IPS-15b (cell line): Measurements from ENCODE around the gene DMRTC2.

Source experiments
- H3K27me3 ChIP-seq: one replicate; pipeline ENCODE4 v1.6.1; 2013; ENCODE audit warnings: low read length; ENCODE audit not compliant: control insufficient read depth, insufficient read depth
- H3K36me3 ChIP-seq: one replicate; pipeline ENCODE4 v1.6.1; 2013; ENCODE audit warnings: low read length; ENCODE audit not compliant: control insufficient read depth, insufficient read depth
- H3K4me1 ChIP-seq: one replicate; pipeline ENCODE4 v1.6.1; 2013; ENCODE audit warnings: mild to moderate bottlenecking, low read length; ENCODE audit not compliant: control insufficient read depth, insufficient read depth
- H3K4me3 ChIP-seq: one replicate; pipeline ENCODE4 v1.5.1; 2013; ENCODE audit warnings: low read depth, low read length
- H3K9ac ChIP-seq: one replicate; pipeline ENCODE4 v1.6.1; 2013; ENCODE audit warnings: low read depth, mild to moderate bottlenecking, low read length
- H3K9me3 ChIP-seq: one replicate; pipeline ENCODE4 v1.6.1; 2013; ENCODE audit warnings: mild to moderate bottlenecking, low read length; ENCODE audit not compliant: control insufficient read depth, insufficient read depth

DMRTC2 gene

DNA sequence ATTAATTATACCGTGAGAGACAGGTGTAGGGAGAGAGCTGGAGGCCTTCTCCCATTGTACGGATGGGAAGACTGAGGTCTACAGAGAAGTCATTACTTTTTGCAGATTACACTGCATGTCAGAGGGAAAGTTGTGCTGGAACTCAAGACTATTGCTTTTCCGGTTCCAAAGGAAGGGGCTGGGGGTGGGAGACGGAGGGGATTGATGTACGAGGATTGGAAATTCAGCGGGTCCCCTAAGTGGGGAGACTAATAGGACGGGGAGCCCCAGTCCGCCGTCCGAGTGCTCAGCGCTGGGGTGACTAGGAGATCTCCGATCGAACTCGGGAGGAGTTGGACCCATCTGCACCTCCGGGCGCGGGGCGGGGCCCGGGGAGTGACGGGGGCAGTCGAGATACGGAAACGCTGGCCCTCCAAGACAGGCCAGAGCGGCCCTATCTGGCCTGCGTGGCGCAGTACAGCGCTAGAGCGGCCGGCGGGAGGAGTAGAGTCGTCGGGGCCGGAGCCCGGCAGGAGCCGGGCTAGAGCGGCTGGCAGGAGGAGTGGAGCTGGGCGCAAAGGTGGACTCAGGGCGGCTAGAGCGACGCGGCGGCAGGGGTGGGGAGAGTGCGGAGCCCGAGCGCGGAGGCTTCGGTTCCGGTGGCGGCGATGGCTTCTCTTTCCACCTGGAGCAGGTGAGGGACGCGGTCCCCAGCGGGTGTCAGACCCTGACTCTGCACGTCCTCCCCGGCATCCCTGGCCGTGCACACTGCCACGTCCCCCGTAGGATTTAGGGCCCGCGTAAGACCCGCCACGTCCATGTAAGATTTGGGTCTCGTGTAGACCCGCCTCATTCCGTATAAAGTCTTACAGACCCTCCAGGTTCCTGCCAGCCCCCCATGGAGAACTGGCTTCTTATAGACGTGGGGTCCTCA, 39.2 kb downstream of the DMRTC2 start:
- peaks cover 3% of the 10 kb centered on the region for H3K36me3 ChIP-seq
- H3K4me1 ChIP-seq = peaks cover 10% of the 10 kb centered on the region
- peaks cover 19% of the 10 kb centered on the region for H3K27me3 ChIP-seq
- H3K9ac ChIP-seq = peak overlapping the region; percentile 85
- no peaks in the 10 kb centered on the region for H3K9me3 ChIP-seq
- peak overlapping the region; percentile 90 for H3K4me3 ChIP-seq

DNA sequence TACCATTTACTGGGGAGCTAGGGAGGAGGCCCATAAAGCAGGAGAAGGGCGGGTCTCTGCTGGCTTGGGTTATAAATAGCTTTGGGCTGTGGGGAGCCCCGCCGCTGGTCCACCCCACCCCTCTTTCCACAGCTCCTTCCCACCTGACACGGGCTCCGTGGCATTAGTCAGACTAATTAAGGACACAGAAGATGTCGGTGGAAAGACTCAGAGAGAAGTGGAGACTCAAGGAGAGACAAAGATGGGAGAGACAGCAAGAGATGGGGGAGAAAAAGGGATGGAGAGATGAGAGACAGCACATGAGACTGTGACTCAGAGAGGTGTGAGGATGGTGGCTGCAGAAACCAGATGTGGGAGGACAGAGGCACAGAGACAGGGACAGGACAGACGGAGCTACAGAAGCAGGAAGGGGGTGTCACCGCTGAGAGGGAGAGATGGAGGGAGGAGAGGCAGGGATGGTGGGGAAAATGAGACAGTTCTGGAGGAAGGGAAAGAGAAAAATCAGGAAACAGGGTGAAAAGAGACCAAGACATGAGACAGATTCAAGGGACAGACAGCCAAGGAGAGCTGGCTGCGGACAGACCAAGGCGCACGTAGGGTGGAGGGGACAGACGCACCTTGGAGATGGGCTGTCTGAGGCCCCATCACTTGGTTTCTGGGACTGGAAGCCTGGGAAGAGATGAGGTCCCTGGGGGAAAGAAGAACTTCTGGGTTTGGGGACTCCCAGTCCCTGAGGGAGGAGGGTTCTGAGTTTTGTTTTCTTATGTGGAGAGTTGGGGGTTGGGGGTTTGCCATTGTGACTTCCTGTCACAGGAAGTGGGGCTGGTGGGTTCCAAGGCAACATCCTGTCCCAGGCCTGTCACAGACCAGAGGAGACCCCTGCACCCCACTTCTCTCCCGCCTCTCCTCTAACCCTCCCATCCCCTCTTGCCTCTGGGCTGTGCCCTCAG, 42.2 kb downstream of the DMRTC2 start:
- no peaks in the 10 kb centered on the region for H3K9me3 ChIP-seq
- H3K9ac ChIP-seq = no peak overlapping the region
- H3K4me3 ChIP-seq = no peak overlapping the region
- peaks cover 8% of the 10 kb centered on the region for H3K36me3 ChIP-seq
- peaks cover 13% of the 10 kb centered on the region for H3K27me3 ChIP-seq
- peaks cover 10% of the 10 kb centered on the region for H3K4me1 ChIP-seq

DNA sequence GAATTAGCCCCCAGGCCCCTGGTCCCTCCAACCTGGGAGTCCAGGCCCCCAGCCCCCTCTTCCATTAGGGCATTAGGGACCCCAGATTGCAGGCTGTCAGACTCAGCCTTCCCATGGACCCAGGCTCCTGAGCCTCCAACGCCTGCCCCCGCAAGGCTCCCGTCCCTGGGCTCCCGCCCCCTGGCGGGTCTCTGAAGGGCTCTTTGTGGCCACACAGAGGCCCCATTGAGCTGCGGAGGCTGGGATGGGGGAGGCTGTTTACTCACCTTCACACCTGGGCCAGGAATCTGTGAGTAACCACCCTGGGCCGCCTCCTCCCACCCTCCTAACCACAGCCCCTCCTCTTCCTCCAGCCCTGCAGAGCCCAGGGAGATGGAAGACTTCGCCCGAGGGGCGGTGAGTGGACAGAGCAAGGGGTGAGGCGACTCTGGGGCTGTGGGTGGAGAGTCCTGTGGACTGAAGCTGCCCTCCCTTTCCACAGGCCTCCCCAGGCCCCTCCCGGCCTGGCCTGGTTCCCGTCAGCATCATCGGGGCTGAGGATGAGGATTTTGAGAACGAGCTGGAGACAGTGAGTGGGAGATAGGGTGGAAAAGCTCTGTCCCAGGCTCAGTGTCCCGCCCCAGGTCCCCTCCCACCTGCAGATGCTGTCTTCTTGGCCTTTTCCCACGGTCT, 43.0 kb downstream of the DMRTC2 start:
- Histone ChIP-seq H3K27me3 (peaks cover 6% of the 10 kb centered on the region), H3K9ac (no peak overlapping the region), H3K9me3 (no peaks in the 10 kb centered on the region), H3K36me3 (peaks cover 9% of the 10 kb centered on the region), H3K4me3 (no peak overlapping the region), H3K4me1 (peaks cover 7% of the 10 kb centered on the region)

DNA sequence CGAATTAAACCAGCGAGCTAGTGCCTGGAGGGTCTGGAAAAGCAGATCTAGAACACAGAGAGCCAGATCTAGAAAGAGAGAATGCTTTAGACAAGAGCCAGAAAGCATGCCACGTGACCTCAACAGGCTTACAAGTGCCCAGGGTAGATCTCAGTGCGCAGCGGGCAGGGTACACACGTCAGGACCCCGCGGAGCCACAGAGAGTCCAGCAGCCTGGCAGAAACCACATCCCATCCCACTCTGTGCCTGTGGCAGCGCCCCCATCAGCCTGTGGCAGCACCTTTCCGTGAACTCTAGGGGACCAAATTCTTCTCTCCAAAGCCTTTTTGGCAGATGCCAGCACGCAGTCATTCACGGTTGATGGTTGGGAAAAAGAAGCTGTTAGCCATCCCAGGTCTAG, 44.1 kb downstream of the DMRTC2 start:
- Histone ChIP-seq H3K4me1 (peaks cover 7% of the 10 kb centered on the region), H3K9me3 (no peaks in the 10 kb centered on the region), H3K9ac (no peak overlapping the region), H3K36me3 (peaks cover 11% of the 10 kb centered on the region), H3K27me3 (no peaks in the 10 kb centered on the region), H3K4me3 (no peak overlapping the region)

DNA sequence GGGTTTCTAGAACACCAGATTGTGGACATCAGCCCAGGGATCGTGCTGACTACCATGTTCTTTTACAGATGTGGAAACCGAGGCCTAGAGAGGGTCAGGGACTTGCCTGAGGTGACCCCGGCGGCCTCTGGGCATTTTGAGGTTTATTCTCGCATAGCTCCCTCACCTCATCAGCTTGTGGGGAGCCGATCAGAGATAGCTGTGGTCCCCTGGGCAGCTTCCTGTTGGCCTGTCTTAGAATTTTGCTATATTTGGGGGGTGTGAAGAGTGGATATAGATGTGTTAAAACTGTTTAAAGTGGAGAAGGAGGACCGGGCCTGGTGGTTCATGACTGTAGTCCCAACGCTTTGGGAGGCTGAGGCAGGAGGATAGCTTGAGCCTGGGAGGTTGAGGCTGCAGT, 45.1 kb downstream of the DMRTC2 start:
- Histone ChIP-seq H3K4me1 (peaks cover 7% of the 10 kb centered on the region), H3K27me3 (no peaks in the 10 kb centered on the region), H3K4me3 (no peak overlapping the region), H3K9ac (no peak overlapping the region), H3K36me3 (peaks cover 17% of the 10 kb centered on the region), H3K9me3 (no peaks in the 10 kb centered on the region)

DNA sequence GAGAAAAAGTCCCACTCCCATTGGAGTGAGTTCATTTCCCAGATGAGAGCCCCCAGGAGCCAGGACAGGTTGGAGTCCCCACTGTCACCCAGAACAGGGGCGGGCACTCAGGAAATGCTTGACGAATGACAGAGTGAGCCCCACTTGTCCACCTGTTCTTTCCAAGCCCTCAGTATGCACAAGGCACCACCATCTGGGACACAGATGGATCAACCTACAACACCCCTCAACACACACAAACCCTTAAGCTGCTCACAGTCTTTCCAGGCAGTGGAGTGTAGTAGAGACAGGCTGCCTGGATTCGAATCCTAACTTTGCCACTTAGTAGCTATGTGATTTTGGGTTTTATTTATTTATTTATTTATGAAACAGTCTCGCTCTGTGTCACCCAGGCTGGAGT, 46.1 kb downstream of the DMRTC2 start:
- Histone ChIP-seq H3K4me3 (no peak overlapping the region), H3K9ac (no peak overlapping the region), H3K4me1 (peaks cover 7% of the 10 kb centered on the region), H3K9me3 (no peaks in the 10 kb centered on the region), H3K27me3 (no peaks in the 10 kb centered on the region), H3K36me3 (peaks cover 20% of the 10 kb centered on the region)

DNA sequence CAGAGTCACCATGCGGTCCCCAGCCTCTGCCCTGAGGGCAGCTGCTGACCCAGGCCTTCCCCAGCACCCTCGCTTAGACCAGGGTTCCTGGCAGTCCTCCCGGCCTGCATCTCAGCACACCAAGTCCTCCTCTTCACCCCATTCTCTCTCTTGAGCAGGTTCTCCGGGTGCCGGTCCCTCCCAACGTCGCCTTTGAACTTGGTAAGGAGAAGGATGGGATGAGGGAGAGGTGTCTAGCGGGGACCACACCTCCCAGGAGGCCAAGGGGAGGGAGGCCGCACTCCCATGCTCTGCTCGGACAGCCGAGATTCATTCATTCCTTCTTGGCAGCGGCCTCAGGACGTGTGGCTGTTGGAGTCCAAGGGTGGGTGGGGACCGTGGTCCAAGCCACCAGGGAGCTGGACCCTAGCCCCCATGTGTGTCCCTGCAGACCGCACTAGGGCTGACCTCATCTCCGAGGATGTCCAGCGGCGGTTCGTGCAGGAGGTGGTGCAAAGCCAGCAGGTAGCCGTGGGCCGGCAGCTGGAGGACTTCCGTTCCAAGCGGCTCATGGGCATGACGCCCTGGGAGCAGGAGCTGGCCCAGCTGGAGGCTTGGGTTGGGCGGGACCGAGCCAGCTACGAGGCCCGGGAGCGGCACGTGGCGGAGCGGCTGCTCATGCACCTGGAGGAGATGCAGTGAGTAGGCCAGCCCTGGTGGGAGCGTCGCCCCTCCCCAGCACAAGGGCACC, 47.5 kb downstream of the DMRTC2 start:
- peaks cover 20% of the 10 kb centered on the region for H3K36me3 ChIP-seq
- H3K9me3 ChIP-seq = no peaks in the 10 kb centered on the region
- H3K4me3 ChIP-seq = no peak overlapping the region
- no peak overlapping the region for H3K9ac ChIP-seq
- no peaks in the 10 kb centered on the region for H3K27me3 ChIP-seq
- H3K4me1 ChIP-seq = peaks cover 4% of the 10 kb centered on the region

DNA sequence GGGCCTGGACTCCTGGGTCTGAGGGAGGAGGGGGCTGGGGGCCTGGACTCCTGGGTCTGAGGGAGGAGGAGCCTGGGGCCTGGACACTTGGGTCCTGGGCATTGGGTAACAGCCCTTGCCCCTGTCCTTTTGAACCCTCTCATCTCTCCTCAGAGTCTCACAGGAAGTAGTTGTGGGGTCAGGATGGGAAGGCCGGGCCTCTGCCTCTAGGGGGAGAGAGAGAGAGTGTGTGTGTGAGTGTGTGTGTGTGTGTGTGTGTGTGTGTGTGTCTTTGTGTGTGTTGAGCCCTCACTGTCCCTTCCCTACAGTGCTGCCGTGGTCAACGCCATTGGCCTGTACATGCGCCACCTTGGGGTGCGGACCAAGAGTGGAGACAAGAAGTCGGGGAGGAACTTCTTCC, 49.1 kb downstream of the DMRTC2 start:
- Histone ChIP-seq H3K9me3 (no peaks in the 10 kb centered on the region), H3K27me3 (no peaks in the 10 kb centered on the region), H3K4me1 (peaks cover 2% of the 10 kb centered on the region), H3K36me3 (peaks cover 21% of the 10 kb centered on the region), H3K9ac (no peak overlapping the region), H3K4me3 (no peak overlapping the region)

DNA sequence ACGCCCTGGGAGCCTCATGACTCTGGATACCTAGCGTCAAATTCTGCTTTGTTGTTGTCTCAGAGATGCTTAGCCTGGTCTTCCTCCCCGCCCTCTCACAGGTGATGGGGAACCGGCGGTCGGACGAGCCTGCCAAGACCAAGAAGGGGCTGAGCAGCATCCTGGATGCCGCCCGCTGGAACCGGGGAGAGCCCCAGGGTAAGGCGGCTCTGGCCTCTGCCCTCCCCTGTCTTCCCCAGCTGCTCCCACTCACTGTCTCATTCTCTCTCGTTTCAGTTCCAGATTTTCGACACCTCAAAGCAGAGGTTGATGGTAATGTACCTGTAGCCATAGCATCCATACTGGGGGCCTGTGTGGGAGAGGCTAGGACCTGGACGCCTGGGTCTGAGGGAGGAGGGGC, 49.5 kb downstream of the DMRTC2 start:
- Histone ChIP-seq H3K36me3 (peaks cover 16% of the 10 kb centered on the region), H3K4me1 (peaks cover 2% of the 10 kb centered on the region), H3K9me3 (no peaks in the 10 kb centered on the region), H3K9ac (no peak overlapping the region), H3K4me3 (no peak overlapping the region), H3K27me3 (no peaks in the 10 kb centered on the region)

DNA sequence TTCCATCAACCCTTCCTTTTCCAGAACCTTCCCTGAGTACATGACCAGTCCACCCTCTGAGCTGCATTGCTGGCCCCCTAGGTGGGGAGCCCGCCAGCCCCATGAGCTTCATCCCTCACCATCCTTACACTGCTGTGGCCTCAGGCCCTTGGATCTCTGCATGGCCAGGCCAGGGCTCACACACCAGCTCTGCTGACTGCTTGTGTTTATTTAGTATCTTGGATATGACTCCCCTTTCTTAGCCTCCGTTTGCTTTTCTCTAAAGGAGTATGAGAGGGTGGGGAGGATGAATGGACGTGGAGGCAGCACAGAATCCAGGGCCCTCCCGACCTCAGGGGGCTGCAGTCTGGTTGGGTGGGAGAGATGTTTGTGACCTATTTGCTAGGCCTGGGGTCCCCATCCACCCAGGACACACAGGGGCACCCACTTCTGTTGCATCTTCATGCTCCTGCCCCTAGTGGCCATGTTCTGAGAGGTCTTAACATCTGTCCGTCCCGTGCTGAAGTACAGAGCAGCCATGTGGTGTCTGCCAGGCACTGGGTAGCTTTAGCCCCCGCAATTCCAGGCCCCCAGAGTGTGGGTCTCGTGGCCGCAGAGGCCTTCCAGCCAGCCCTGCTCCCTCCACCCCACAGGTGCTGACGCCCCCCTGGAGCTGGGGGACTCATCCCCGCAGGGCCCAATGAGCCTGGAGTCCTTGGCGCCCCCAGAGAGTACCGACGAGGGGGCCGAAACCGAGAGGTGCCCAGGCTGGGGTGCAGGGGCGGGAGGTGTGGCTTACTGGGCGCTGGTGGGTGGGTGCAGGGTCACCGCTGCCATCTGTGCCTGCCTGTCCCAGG, 51.1 kb downstream of the DMRTC2 start:
- H3K9ac ChIP-seq = no peak overlapping the region
- H3K27me3 ChIP-seq = no peaks in the 10 kb centered on the region
- peaks cover 2% of the 10 kb centered on the region for H3K4me1 ChIP-seq
- no peaks in the 10 kb centered on the region for H3K9me3 ChIP-seq
- H3K36me3 ChIP-seq = peaks cover 14% of the 10 kb centered on the region
- H3K4me3 ChIP-seq = no peak overlapping the region
